Stimulated activated CD4-positive, alpha-beta T cell treated with anti-CD3 and anti-CD28 coated beads, Interleukin-1b, Interleukin-23, amount 100 ng/mL, for 4 hours (primary cell): ENCODE data around the gene WDR74.
"Not testable (repeated sequence)": the region's sequence is repeated elsewhere in the genome, so short reads cannot be mapped to it uniquely, and the experiment has no call there.

Source experiments
- DNase-seq, 2 donors: peaks; one replicate each; pipeline ENCODE4 v3.0.0-alpha.2; 2020; ENCODE audit warnings: low read depth in 2 of 2

The WDR74 gene

GRCh38 chr11:62839050-62839945 lies at the start of gene WDR74:
TSS of gene WDR74 (minus strand) at chr11:62839590. CDS start at chr11:62839570, 20 bp downstream.
- peak; percentile 80 to 82 for DNase-seq

DNA sequence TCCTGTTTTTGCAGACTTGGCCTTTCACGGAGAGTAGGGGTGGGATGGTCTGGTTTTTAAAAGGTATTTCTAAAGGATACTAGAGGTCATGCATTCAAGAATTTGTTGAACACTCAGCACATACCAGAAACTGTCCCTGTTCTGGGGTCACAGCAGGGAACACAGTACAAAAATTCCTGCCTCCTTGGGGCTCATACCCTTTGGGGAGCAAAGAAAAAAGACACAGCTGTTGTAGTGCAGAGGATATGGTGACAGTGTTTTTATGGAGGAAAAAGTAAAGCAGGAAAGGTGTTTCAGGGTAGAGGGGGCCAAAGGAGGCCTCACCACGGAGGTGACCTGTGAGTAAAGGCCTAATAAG lies 49.7 kb upstream of the WDR74 start:
- DNase-seq, result no peak

DNA sequence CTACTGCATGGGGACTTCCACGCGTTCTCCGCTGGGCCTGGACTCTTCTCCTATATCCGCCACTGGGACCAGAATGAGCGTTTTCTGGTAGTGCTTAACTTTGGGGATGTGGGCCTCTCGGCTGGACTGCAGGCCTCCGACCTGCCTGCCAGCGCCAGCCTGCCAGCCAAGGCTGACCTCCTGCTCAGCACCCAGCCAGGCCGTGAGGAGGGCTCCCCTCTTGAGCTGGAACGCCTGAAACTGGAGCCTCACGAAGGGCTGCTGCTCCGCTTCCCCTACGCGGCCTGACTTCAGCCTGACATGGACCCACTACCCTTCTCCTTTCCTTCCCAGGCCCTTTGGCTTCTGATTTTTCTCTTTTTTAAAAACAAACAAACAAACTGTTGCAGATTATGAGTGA lies 49.0 kb upstream of the WDR74 start:
- DNase-seq, result no peak

DNA sequence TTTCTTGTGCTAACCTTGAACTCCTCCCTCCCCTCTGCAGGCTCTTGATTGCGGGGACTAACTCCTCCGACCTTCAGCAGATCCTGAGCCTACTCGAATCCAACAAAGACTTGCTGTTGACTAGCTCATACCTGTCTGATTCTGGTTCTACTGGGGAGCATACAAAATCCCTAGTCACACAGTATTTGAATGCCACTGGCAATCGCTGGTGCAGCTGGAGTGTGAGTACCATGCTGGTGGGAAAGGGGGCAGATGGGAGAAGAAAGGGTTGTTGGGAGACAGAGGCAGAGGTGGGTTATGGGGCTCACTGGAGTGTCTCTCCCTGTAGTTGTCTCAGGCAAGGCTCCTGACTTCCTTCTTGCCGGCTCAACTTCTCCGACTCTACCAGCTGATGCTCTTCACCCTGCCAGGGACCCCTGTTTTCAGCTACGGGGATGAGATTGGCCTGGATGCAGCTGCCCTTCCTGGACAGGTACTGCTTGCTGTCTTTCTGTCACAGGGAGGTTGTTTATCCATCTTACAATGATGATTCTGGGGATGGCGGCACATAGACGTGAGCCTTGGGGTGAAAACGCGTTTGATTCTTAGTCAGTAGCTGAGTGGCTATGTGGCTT lies 45.9 kb upstream of the WDR74 start:
- no peak for DNase-seq

DNA sequence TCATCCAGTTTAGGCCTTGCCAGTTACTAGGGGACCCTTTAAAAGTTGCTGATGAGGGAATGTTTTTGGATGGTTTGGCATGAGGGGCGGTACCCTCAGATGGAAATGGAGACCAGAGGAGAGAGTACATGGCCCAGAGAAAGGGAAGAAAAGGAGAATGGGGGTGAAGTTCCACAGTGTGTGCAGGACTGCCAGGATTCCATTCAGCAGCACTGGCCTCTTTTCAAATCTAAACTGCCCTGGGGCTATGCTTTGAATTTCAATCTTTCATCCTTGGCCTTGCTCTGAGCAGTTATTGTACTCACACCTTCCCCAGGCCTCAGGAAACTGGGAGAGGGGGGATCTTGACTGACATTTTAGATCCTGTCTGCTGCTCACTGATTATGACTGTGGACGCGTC lies 44.3 kb upstream of the WDR74 start:
- no peak for DNase-seq

DNA sequence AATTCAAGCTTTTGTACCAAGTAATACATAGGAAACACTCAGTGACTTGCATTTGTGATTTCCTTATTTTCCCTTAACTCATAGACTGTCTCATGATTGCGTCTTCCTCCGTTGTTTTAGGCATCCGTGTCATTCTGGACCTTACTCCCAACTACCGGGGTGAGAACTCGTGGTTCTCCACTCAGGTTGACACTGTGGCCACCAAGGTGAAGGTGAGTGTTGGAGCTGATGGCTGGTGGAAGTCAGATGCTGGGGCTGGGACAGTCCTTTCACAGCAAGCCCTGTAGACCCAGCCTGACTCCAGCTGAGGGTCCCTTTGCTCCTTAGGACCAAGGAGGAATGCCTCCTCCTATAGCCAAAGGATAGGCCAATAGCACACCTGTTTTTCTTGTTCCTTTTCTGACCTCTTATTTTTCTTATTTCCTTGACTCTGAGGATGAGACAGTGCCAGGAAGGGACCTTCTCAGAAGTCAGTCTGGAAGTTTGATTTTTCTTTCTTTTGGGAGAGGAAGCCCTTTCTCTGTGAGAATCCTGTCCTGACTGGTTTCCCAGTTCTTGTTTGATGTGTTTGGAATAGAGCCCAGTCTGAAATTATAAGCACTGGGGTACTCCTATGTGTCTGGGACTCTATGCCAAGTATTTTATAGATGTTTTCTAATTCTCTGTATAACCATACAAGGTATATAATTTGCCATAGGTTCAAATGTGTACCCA lies 43.6 kb upstream of the WDR74 start:
- DNase-seq, result no peak

- DNase-seq, result no peak
These were observed 43.0 kb upstream of the WDR74 start for GRCh38 chr11:62882431-62882749.

- DNase-seq, result peak; percentile 87 to 91
These were observed 42.4 kb upstream of the WDR74 start for GRCh38 chr11:62881579-62882430.

GRCh38 chr11:62880803-62881578 lies 41.6 kb upstream of the WDR74 start, which contains the start of gene SLC3A2:
TSS of gene SLC3A2 (plus strand) at chr11:62880896. CDS start at chr11:62881024, 128 bp downstream.
- DNase-seq, result peak; percentile 80 to 84

DNA sequence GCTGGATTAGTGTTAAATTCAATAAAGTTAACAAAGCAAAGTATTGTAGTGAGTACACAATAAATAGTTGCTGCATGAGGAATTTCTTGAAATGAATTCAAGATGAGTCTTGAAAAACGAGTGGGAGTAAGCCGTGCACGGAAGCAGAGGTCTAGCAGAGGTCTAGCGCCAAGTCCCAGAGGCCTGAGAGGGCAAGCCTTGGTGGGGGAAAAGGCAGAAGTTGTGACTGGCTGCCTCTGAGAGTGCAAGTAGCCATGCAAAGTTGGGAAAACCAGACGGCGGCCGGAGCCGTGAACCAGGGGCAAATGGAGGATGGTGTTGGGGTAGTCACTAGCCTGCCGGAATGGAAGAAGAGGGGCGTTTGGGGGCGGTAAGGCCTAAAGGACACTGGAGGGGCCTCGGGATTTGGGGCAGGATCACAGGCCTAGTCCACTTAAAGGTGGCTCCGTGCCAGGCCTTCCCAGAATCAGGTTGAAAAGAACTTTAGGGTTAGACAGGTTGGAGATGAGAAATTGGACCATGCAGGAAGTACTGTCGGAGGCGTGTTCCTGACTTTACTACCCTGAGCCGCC lies 40.9 kb upstream of the WDR74 start:
- DNase-seq, result no peak

GRCh38 chr11:62879235-62879978 lies 40.0 kb upstream of the WDR74 start:
- no peak for DNase-seq

DNA sequence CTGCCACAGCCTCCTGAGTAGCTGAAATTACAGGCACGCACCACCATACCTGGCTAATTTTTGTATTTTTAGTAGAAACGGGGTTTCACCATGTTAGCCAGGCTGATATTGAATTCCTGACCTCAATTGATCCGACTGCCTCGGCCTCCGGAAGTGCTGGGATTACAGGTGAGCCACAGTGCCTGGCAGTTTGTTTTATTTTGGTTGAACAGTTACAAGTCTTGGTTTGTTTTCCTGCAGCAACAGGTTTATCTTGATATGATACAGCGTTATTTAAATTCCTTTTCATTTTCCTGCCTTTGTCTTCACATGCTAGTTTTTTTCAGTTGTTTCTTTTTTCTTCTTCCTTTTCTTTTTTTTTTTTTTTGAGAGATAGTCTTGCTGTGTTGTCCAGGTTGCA lies 37.3 kb upstream of the WDR74 start:
- no peak for DNase-seq

- no peak for DNase-seq
These were observed 36.5 kb upstream of the WDR74 start for GRCh38 chr11:62875698-62876478.

GRCh38 chr11:62874851-62875250 lies 35.5 kb upstream of the WDR74 start:
- no peak for DNase-seq

GRCh38 chr11:62865635-62866034 lies 26.2 kb upstream of the WDR74 start:
- no peak for DNase-seq

DNA sequence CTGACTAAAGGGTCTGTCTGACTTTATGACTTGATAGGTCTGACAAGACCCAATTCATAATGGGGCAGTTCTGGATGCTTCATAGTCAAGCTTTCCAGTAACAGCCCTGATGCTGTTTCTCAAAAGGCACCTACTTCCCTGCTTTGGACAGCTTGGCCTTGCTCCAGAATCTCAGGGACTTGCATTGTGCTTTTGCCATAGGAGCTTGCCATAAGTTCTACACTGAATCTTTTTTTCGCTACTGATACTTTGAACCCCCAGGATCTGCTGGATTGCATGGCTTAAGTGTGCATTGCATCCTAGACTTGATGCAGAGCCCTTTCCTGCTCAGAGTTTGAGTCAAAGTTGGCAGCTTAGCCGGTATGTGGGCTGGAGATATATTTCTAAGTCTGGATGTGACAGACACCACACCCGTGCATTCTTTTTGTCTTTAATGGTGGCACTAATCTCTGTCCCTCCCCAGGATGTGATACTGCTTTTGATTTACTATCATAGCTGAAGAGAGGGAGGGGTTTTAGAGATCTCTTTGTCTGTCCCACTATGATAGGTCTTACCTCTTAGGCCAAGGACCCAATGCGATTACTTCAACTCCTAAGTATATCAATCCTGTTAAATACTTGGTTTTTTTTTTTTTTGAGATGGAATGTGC lies 24.4 kb upstream of the WDR74 start:
- no peak for DNase-seq

DNA sequence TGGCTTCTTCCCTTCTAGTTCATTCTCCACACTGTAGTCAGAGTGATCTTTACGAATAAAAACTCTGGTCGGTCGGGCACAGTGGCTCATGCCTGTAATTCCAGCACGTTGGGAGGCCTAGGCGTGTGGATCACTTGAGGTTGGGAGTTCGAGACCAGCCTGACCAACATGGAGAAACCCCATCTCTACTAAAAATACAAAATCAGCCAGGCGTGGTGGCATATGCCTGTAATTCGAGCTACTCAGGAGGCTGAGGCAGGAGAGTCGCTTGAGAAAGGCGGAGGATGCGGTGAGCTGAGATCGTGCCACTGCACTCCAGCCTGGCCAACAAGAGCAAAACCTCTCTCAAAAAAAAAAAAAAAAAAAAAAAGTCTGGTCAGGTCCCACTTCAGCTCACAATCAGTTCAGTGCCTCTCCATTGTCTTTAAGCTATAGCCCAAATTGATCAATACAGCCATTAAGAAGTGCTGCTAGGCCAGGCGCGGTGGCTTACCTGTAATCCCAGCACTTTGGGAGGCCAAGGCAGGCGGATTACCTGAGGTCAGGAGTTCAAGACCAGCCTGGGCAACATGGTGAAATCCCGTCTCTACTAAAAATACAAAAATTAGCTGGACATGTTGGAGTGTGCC lies 22.3 kb upstream of the WDR74 start:
- DNase-seq, result not testable (repeated sequence)
